ENCODE results near the gene MED12L.

MED12L gene

DNA sequence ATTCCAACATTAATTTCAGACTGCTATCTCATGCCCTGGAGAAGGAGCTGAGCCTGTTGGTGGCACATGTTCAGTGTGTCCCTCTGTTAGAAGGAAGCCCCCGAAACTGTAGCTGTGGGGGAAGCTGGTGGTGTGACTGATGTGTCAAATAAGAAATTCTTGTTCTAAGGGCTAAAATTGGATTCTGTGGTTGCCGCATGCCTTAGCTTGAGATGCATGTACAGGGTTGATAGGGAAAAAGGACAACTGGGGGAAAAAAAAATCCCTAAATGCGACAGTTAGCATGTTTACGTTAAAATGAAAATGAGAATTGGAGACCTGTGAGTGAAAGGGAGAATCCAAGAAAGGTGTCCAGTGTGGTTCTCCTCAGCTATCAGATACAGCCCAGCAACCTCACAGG is 58.6 kb downstream of the MED12L start:
- H3K27ac ChIP-seq (ENCODE audit: low read depth, low read length) = no peak overlapping the region
- no peaks in the 10 kb centered on the region for H3K36me3 ChIP-seq (ENCODE audit: control insufficient read depth, insufficient read depth, low read length)
- H3K4me3 ChIP-seq (ENCODE audit: low read depth, low read length) = no peak overlapping the region
- no peaks in the 10 kb centered on the region for H3K9me3 ChIP-seq (ENCODE audit: control insufficient read depth, insufficient read depth, low read length)
- H3K9ac ChIP-seq (ENCODE audit: low read depth, low read length) = no peak overlapping the region
- no peaks in the 10 kb centered on the region for H3K27me3 ChIP-seq (ENCODE audit: control insufficient read depth, insufficient read depth, low read length)
- H3K4me1 ChIP-seq (ENCODE audit: control insufficient read depth, insufficient read depth, low read length) = peaks cover 26% of the 10 kb centered on the region

DNA sequence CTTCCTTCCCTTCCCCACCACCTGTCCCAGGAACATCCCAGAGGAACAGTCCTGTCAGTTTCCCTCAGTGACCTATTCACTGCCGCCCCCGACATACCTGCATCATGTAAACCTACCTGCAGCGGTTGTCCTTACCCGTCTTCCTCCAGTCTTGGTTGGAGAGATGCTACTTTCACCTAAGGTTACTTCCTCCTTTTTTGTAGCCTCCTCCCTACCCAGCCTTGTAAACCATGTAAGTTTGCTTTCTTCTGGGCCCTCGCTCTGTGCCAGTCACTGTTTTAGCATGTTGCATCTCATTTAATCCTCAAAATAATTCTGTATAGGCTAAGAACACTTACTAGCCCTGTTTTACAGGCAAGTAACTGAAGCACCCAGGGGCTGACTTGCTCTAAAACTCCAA is 59.3 kb downstream of the MED12L start:
- no peaks in the 10 kb centered on the region for H3K36me3 ChIP-seq (ENCODE audit: control insufficient read depth, insufficient read depth, low read length)
- no peak overlapping the region for H3K4me3 ChIP-seq (ENCODE audit: low read depth, low read length)
- H3K9me3 ChIP-seq (ENCODE audit: control insufficient read depth, insufficient read depth, low read length) = no peaks in the 10 kb centered on the region
- H3K9ac ChIP-seq (ENCODE audit: low read depth, low read length) = no peak overlapping the region; the same call in 1 of the 2 replicates
- no peaks in the 10 kb centered on the region for H3K27me3 ChIP-seq (ENCODE audit: control insufficient read depth, insufficient read depth, low read length)
- H3K27ac ChIP-seq (ENCODE audit: low read depth, low read length) = no peak overlapping the region
- peaks cover 26% of the 10 kb centered on the region for H3K4me1 ChIP-seq (ENCODE audit: control insufficient read depth, insufficient read depth, low read length)

DNA sequence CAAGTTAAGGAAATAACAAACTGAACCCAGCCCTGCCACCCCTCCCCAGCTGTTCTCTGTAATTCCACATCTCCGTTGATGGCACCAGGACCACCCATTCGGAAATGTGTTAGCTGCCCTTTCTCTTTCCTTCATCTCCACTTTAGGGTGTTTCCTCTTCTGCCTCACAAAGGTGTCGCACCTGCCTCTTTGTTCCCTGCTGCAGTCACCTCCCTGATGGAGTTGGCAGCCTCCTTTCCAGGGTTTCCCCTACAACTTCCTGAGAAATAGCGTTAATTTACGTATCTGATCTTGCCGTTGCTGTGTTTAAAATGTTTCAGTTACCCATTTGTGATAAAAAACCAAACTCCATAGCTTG is 60.2 kb downstream of the MED12L start:
- Histone ChIP-seq H3K4me1 (ENCODE audit: control insufficient read depth, insufficient read depth, low read length) (peaks cover 26% of the 10 kb centered on the region), H3K9me3 (ENCODE audit: control insufficient read depth, insufficient read depth, low read length) (no peaks in the 10 kb centered on the region), H3K36me3 (ENCODE audit: control insufficient read depth, insufficient read depth, low read length) (no peaks in the 10 kb centered on the region), H3K9ac (ENCODE audit: low read depth, low read length) (no peak overlapping the region), H3K4me3 (ENCODE audit: low read depth, low read length) (no peak overlapping the region), H3K27me3 (ENCODE audit: control insufficient read depth, insufficient read depth, low read length) (no peaks in the 10 kb centered on the region), H3K27ac (ENCODE audit: low read depth, low read length) (no peak overlapping the region)

DNA sequence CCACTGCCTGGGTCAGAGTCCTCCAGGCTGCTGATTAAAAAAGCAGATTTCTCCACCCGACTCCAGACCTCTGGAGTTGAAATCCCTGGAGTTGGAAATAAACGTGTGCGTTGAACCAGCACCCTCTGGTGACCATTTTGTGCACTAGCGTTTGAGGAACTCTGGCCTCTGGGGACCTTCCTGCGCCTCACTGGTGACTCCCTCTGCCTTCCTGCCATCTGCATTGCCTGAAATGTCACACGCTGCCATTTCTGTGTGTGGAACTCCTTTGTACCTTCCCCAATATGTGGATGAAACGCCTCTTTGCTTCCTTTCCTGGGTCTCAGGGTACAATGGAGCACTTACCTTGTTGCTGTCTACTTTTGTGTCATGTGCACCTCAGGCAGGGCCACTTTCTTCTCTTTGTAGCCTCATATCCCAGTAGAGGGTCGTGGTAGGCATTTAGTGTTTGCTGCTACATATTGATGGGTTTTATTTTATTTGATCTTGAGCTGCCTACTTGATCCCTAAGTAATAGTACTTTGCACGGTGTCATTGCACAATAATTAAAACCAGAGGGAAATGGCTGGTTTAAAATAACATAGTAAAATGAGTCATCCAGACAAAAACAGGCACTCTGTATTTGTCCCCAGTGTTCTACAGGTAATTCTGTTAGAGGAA is 60.7 kb downstream of the MED12L start:
- Histone ChIP-seq H3K9me3 (ENCODE audit: control insufficient read depth, insufficient read depth, low read length) (no peaks in the 10 kb centered on the region), H3K9ac (ENCODE audit: low read depth, low read length) (no peak overlapping the region), H3K4me3 (ENCODE audit: low read depth, low read length) (no peak overlapping the region), H3K27me3 (ENCODE audit: control insufficient read depth, insufficient read depth, low read length) (no peaks in the 10 kb centered on the region), H3K27ac (ENCODE audit: low read depth, low read length) (no peak overlapping the region), H3K36me3 (ENCODE audit: control insufficient read depth, insufficient read depth, low read length) (no peaks in the 10 kb centered on the region), H3K4me1 (ENCODE audit: control insufficient read depth, insufficient read depth, low read length) (peaks cover 26% of the 10 kb centered on the region)

GRCh38 chr3:151146731-151147091 is 61.2 kb downstream of the MED12L start:
- no peaks in the 10 kb centered on the region for H3K27me3 ChIP-seq (ENCODE audit: control insufficient read depth, insufficient read depth, low read length)
- H3K9me3 ChIP-seq (ENCODE audit: control insufficient read depth, insufficient read depth, low read length) = no peaks in the 10 kb centered on the region
- H3K4me3 ChIP-seq (ENCODE audit: low read depth, low read length) = no peak overlapping the region
- no peaks in the 10 kb centered on the region for H3K36me3 ChIP-seq (ENCODE audit: control insufficient read depth, insufficient read depth, low read length)
- H3K9ac ChIP-seq (ENCODE audit: low read depth, low read length) = no peak overlapping the region
- no peak overlapping the region for H3K27ac ChIP-seq (ENCODE audit: low read depth, low read length)
- H3K4me1 ChIP-seq (ENCODE audit: control insufficient read depth, insufficient read depth, low read length) = peaks cover 26% of the 10 kb centered on the region

GRCh38 chr3:151147299-151147698 is 61.8 kb downstream of the MED12L start:
- no peak overlapping the region for H3K4me3 ChIP-seq (ENCODE audit: low read depth, low read length)
- H3K27ac ChIP-seq (ENCODE audit: low read depth, low read length) = no peak overlapping the region

DNA sequence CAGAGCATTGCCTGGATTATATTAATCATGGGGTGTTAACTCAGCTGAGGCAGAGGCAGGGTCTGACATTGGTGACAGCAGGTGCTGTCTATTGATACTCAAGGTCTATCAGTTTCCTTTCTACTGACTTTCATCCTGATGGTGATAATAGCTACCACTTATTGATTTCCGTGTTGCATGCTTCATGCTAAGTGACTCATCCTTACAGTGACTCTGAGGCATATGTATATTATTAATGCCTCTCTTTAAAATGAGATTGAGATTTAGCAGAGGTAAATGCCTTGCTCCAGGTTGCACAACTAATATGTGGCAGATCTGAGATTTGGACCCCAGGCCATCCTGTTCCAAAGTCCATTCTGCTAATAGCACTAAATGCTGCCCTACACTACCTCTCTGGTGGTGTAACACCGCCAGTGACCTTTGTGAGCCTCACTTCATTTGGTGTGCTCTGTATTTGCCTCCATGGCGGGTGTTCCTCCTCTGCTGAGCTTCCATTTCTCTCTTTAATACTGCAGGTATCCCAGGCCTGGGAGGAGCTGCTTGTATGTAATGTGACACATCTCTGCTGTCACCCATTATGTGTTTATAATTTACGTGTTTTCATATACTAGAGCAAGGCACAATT is 67.1 kb downstream of the MED12L start:
- Histone ChIP-seq H3K4me1 (ENCODE audit: control insufficient read depth, insufficient read depth, low read length) (peaks cover 19% of the 10 kb centered on the region), H3K27me3 (ENCODE audit: control insufficient read depth, insufficient read depth, low read length) (no peaks in the 10 kb centered on the region), H3K9ac (ENCODE audit: low read depth, low read length) (no peak overlapping the region), H3K27ac (ENCODE audit: low read depth, low read length) (no peak overlapping the region), H3K4me3 (ENCODE audit: low read depth, low read length) (no peak overlapping the region), H3K9me3 (ENCODE audit: control insufficient read depth, insufficient read depth, low read length) (no peaks in the 10 kb centered on the region), H3K36me3 (ENCODE audit: control insufficient read depth, insufficient read depth, low read length) (0 out of 2 replicates have a peak, but pooled peaks cover 4% of the 10 kb centered on the region)

More at GRCh38 chr3:151147299-151147698, 61.8 kb downstream of the MED12L start:
- Histone ChIP-seq H3K36me3 (ENCODE audit: control insufficient read depth, insufficient read depth, low read length) (no peaks in the 10 kb centered on the region), H3K27me3 (ENCODE audit: control insufficient read depth, insufficient read depth, low read length) (no peaks in the 10 kb centered on the region), H3K9me3 (ENCODE audit: control insufficient read depth, insufficient read depth, low read length) (no peaks in the 10 kb centered on the region), H3K9ac (ENCODE audit: low read depth, low read length) (no peak overlapping the region), H3K4me1 (ENCODE audit: control insufficient read depth, insufficient read depth, low read length) (peaks cover 26% of the 10 kb centered on the region)

DNA sequence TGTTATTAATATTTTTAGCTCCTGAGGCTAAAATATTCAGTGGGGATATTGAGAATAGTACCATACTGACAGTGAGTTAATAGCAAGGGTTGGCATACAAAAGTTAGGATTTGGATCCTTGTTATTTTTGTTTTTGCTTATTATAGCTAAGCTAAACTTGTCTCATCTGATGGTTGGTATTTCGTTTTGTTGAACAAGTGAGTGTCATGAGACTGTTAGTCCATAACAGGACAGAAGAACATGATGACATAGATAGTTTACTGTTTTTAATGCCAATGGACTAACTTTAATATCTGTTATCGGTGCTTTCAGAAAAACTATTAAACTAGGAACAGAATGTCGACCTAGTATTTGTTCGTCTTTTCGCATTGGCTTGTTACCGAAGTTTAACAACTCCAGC is 69.1 kb downstream of the MED12L start:
- Histone ChIP-seq H3K9me3 (ENCODE audit: control insufficient read depth, insufficient read depth, low read length) (no peaks in the 10 kb centered on the region), H3K4me3 (ENCODE audit: low read depth, low read length) (no peak overlapping the region), H3K36me3 (ENCODE audit: control insufficient read depth, insufficient read depth, low read length) (peaks cover 15% of the 10 kb centered on the region; the same call in 1 of the 2 replicates), H3K4me1 (ENCODE audit: control insufficient read depth, insufficient read depth, low read length) (peaks cover 19% of the 10 kb centered on the region), H3K27me3 (ENCODE audit: control insufficient read depth, insufficient read depth, low read length) (no peaks in the 10 kb centered on the region), H3K27ac (ENCODE audit: low read depth, low read length) (no peak overlapping the region), H3K9ac (ENCODE audit: low read depth, low read length) (no peak overlapping the region)

GRCh38 chr3:151155409-151156128 is 70.1 kb downstream of the MED12L start:
- no peaks in the 10 kb centered on the region for H3K9me3 ChIP-seq (ENCODE audit: control insufficient read depth, insufficient read depth, low read length)
- H3K27me3 ChIP-seq (ENCODE audit: control insufficient read depth, insufficient read depth, low read length) = no peaks in the 10 kb centered on the region
- peaks cover 20% of the 10 kb centered on the region for H3K36me3 ChIP-seq (ENCODE audit: control insufficient read depth, insufficient read depth, low read length)
- H3K27ac ChIP-seq (ENCODE audit: low read depth, low read length) = peak overlapping the region; percentile 42
- peaks cover 19% of the 10 kb centered on the region for H3K4me1 ChIP-seq (ENCODE audit: control insufficient read depth, insufficient read depth, low read length)
- H3K4me3 ChIP-seq (ENCODE audit: low read depth, low read length) = no peak overlapping the region
- no peak overlapping the region for H3K9ac ChIP-seq (ENCODE audit: low read depth, low read length)

- Histone ChIP-seq H3K4me1 (ENCODE audit: control insufficient read depth, insufficient read depth, low read length) (peaks cover 19% of the 10 kb centered on the region), H3K9me3 (ENCODE audit: control insufficient read depth, insufficient read depth, low read length) (no peaks in the 10 kb centered on the region), H3K36me3 (ENCODE audit: control insufficient read depth, insufficient read depth, low read length) (peaks cover 20% of the 10 kb centered on the region), H3K27ac (ENCODE audit: low read depth, low read length) (no peak overlapping the region), H3K9ac (ENCODE audit: low read depth, low read length) (no peak overlapping the region), H3K4me3 (ENCODE audit: low read depth, low read length) (no peak overlapping the region), H3K27me3 (ENCODE audit: control insufficient read depth, insufficient read depth, low read length) (no peaks in the 10 kb centered on the region)
Measured at GRCh38 chr3:151156618-151157216, 71.3 kb downstream of the MED12L start.

GRCh38 chr3:151159806-151160205 is 74.3 kb downstream of the MED12L start:
- H3K9me3 ChIP-seq (ENCODE audit: control insufficient read depth, insufficient read depth, low read length) = no peaks in the 10 kb centered on the region
- no peak overlapping the region for H3K9ac ChIP-seq (ENCODE audit: low read depth, low read length)
- H3K36me3 ChIP-seq (ENCODE audit: control insufficient read depth, insufficient read depth, low read length) = peaks cover 25% of the 10 kb centered on the region
- no peaks in the 10 kb centered on the region for H3K27me3 ChIP-seq (ENCODE audit: control insufficient read depth, insufficient read depth, low read length)
- peaks cover 19% of the 10 kb centered on the region for H3K4me1 ChIP-seq (ENCODE audit: control insufficient read depth, insufficient read depth, low read length)
- no peak overlapping the region for H3K4me3 ChIP-seq (ENCODE audit: low read depth, low read length)
- no peak overlapping the region for H3K27ac ChIP-seq (ENCODE audit: low read depth, low read length)

Data from HUES48 (cell line).